Central memory CD8-positive, alpha-beta T cell (primary cell): ENCODE measurements around the gene CALM3.

Experiments
- ATAC-seq: fragments of 150-1000 bp; cut with Tn5 transposase; replicated peaks from 2 replicates; pipeline ENCODE4 v1.10.0; 2022; ENCODE audit warnings: mild to moderate bottlenecking, moderate FRiP score, moderate number of reproducible peaks; ENCODE audit not compliant: poor library complexity, severe bottlenecking; ENCODE audit errors: extremely low read depth
- DNase-seq, 2 donors: peaks; one replicate each; pipeline ENCODE4 v3.0.0; 2021; ENCODE audit warnings: low spot score in 2 of 2
- H3K27ac Mint-ChIP-seq: one replicate; pipeline ENCODE4 v1.8.0; 2022; ENCODE audit warnings: low read depth, mild to moderate bottlenecking, moderate library complexity, mixed read lengths
- H3K27me3 Mint-ChIP-seq: one replicate; pipeline ENCODE4 v1.8.0; 2022; ENCODE audit warnings: mixed read lengths
- H3K36me3 Mint-ChIP-seq: one replicate; pipeline ENCODE4 v1.8.0; 2022; ENCODE audit warnings: mild to moderate bottlenecking, moderate library complexity, mixed read lengths; ENCODE audit not compliant: insufficient read depth
- H3K4me1 Mint-ChIP-seq: one replicate; pipeline ENCODE4 v1.8.0; 2022; ENCODE audit warnings: mixed read lengths
- H3K4me3 Mint-ChIP-seq: one replicate; pipeline ENCODE4 v1.8.0; 2022; ENCODE audit warnings: mild to moderate bottlenecking, moderate library complexity, mixed read lengths
- H3K9me3 Mint-ChIP-seq: one replicate; pipeline ENCODE4 v1.8.0; 2022; ENCODE audit warnings: mixed read lengths

CALM3 gene

GRCh38 chr19:46579361-46579879 is 21.7 kb upstream of the CALM3 start:
- Mint-ChIP-seq H3K4me3 (no peak overlapping the region), H3K27ac (peak overlapping the region; percentile 70), H3K36me3 (peaks cover 1% of the 10 kb centered on the region), H3K27me3 (peaks cover 8% of the 10 kb centered on the region), H3K4me1 (peaks cover 12% of the 10 kb centered on the region), H3K9me3 (no peaks in the 10 kb centered on the region)
- ATAC-seq = peak; percentile 40
- no peak for DNase-seq

- peaks cover 1% of the 10 kb centered on the region for H3K36me3 Mint-ChIP-seq
- no peaks in the 10 kb centered on the region for H3K9me3 Mint-ChIP-seq
- no peak overlapping the region for H3K4me3 Mint-ChIP-seq
- H3K4me1 Mint-ChIP-seq = peaks cover 9% of the 10 kb centered on the region
- H3K27ac Mint-ChIP-seq = no peak overlapping the region
- ATAC-seq (no peak), DNase-seq (no peak)
- H3K27me3 Mint-ChIP-seq = peaks cover 8% of the 10 kb centered on the region
Observed at GRCh38 chr19:46580247-46580646, 20.9 kb upstream of the CALM3 start.

GRCh38 chr19:46585539-46585938 is 15.6 kb upstream of the CALM3 start:
- H3K4me1 Mint-ChIP-seq = no peaks in the 10 kb centered on the region
- H3K36me3 Mint-ChIP-seq = no peaks in the 10 kb centered on the region
- H3K9me3 Mint-ChIP-seq = no peaks in the 10 kb centered on the region
- DNase-seq (no peak), ATAC-seq (no peak)
- no peak overlapping the region for H3K27ac Mint-ChIP-seq
- H3K4me3 Mint-ChIP-seq = no peak overlapping the region
- H3K27me3 Mint-ChIP-seq = no peaks in the 10 kb centered on the region

GRCh38 chr19:46586294-46586693 is 14.8 kb upstream of the CALM3 start:
- no peak for DNase-seq
- no peak overlapping the region for H3K27ac Mint-ChIP-seq
- no peaks in the 10 kb centered on the region for H3K36me3 Mint-ChIP-seq
- H3K9me3 Mint-ChIP-seq = no peaks in the 10 kb centered on the region
- no peak for ATAC-seq
- H3K4me3 Mint-ChIP-seq = no peak overlapping the region
- no peaks in the 10 kb centered on the region for H3K4me1 Mint-ChIP-seq
- H3K27me3 Mint-ChIP-seq = no peaks in the 10 kb centered on the region

- Mint-ChIP-seq H3K4me1 (no peaks in the 10 kb centered on the region), H3K36me3 (peaks cover 2% of the 10 kb centered on the region), H3K27ac (no peak overlapping the region), H3K4me3 (no peak overlapping the region), H3K27me3 (no peaks in the 10 kb centered on the region), H3K9me3 (no peaks in the 10 kb centered on the region)
- ATAC-seq = no peak
- DNase-seq = no peak
Observed at GRCh38 chr19:46587861-46588260, 13.3 kb upstream of the CALM3 start.

- ATAC-seq = no peak
- no peaks in the 10 kb centered on the region for H3K27me3 Mint-ChIP-seq
- no peak for DNase-seq
- H3K4me1 Mint-ChIP-seq = no peaks in the 10 kb centered on the region
- H3K27ac Mint-ChIP-seq = no peak overlapping the region
- H3K4me3 Mint-ChIP-seq = no peak overlapping the region
- peaks cover 2% of the 10 kb centered on the region for H3K36me3 Mint-ChIP-seq
- no peaks in the 10 kb centered on the region for H3K9me3 Mint-ChIP-seq
Observed at GRCh38 chr19:46591254-46591653, 9.9 kb upstream of the CALM3 start.

GRCh38 chr19:46591870-46592269 is 9.3 kb upstream of the CALM3 start:
- ATAC-seq (no peak), DNase-seq (no peak)
- Mint-ChIP-seq H3K9me3 (no peaks in the 10 kb centered on the region), H3K4me3 (no peak overlapping the region), H3K27me3 (no peaks in the 10 kb centered on the region), H3K27ac (no peak overlapping the region), H3K4me1 (no peaks in the 10 kb centered on the region), H3K36me3 (peaks cover 2% of the 10 kb centered on the region)

GRCh38 chr19:46596008-46596407 is 5.1 kb upstream of the CALM3 start:
- Mint-ChIP-seq H3K36me3 (peaks cover 8% of the 10 kb centered on the region), H3K27me3 (no peaks in the 10 kb centered on the region), H3K4me1 (no peaks in the 10 kb centered on the region), H3K9me3 (peaks cover 8% of the 10 kb centered on the region), H3K27ac (no peak overlapping the region), H3K4me3 (no peak overlapping the region)
- DNase-seq (no peak), ATAC-seq (no peak)

GRCh38 chr19:46598372-46598917 is 2.7 kb upstream of the CALM3 start:
- H3K9me3 Mint-ChIP-seq = peaks cover 8% of the 10 kb centered on the region
- DNase-seq (no peak), ATAC-seq (no peak)
- no peak overlapping the region for H3K4me3 Mint-ChIP-seq
- H3K27me3 Mint-ChIP-seq = no peaks in the 10 kb centered on the region
- peaks cover 14% of the 10 kb centered on the region for H3K36me3 Mint-ChIP-seq
- peaks cover 22% of the 10 kb centered on the region for H3K4me1 Mint-ChIP-seq
- H3K27ac Mint-ChIP-seq = peak overlapping the region; percentile 56

GRCh38 chr19:46599716-46600373 is 1.3 kb upstream of the CALM3 start:
- no peak for ATAC-seq
- DNase-seq = no peak
- Mint-ChIP-seq H3K9me3 (peaks cover 8% of the 10 kb centered on the region), H3K27me3 (no peaks in the 10 kb centered on the region), H3K36me3 (peaks cover 17% of the 10 kb centered on the region), H3K4me1 (peaks cover 25% of the 10 kb centered on the region), H3K4me3 (peak overlapping the region; percentile 88), H3K27ac (peak overlapping the region; percentile 96)

- H3K4me3 Mint-ChIP-seq = peak overlapping the region; percentile 88
- peak overlapping the region; percentile 96 for H3K27ac Mint-ChIP-seq
- peaks cover 8% of the 10 kb centered on the region for H3K9me3 Mint-ChIP-seq
- H3K4me1 Mint-ChIP-seq = peaks cover 25% of the 10 kb centered on the region
- DNase-seq (peak; percentile 98 to 99), ATAC-seq (peak; percentile 87)
- H3K27me3 Mint-ChIP-seq = no peaks in the 10 kb centered on the region
- peaks cover 17% of the 10 kb centered on the region for H3K36me3 Mint-ChIP-seq
Observed at GRCh38 chr19:46600384-46601317, 479 bp upstream of the CALM3 start.

GRCh38 chr19:46602392-46603194 is 1.5 kb downstream of the CALM3 start:
- ATAC-seq (no peak), DNase-seq (no peak)
- H3K27me3 Mint-ChIP-seq = no peaks in the 10 kb centered on the region
- peak overlapping the region; percentile 96 for H3K27ac Mint-ChIP-seq
- H3K4me3 Mint-ChIP-seq = peak overlapping the region; percentile 88
- peaks cover 27% of the 10 kb centered on the region for H3K4me1 Mint-ChIP-seq
- peaks cover 8% of the 10 kb centered on the region for H3K9me3 Mint-ChIP-seq
- H3K36me3 Mint-ChIP-seq = peaks cover 22% of the 10 kb centered on the region
